NCI-H2081 treated with DMSO at 0.1 percent for 48 hours (cell line): ENCODE results near the gene CCDC116.
"Not testable (repeated sequence)": the region's sequence is repeated elsewhere in the genome, so short reads cannot be mapped to it uniquely, and the experiment has no call there.

Source experiments
- DNase-seq: peaks from one replicate; lab custom pipeline; 2025; lab: John Stamatoyannopoulos, UW

Gene CCDC116

GRCh38 chr22:21609556-21610157, 22.9 kb upstream of the CCDC116 start:
- not testable (repeated sequence) for DNase-seq

DNA sequence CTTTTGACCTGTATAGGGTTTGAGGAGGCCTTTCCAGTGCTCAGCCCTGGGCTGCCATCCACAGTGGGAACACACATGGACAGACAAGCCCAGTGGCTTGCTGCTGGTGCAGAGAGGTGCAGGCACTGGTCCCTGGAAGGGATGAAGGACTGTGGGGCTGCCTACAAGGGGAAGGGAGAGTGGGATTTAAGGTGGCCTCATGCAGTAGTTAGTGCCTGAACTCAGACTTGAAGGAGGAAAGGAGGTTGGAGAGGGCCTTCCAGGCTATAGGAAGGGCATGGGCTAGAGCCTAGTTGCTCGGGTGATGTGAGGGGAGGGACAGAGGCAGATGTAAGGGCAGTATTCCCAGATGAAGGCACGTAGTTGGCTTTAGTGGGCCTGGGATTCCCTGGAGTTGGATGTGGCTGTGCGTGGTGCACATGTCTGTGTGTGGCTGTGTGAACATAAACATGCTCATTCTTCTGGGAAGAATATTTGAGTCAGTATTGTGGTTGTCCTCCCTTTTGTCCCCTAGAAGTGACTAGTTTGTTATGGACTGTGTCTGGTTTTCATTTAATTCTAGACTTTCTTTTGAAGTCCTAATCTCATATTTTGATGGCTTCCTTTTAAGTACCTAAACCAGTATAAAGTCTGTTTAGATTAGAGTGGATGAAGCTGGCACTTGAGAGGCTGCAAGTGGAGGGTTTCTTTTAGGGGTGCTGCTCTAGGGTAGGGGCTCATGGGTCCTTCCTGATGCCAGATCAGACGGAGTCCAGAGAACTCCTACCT, 21.2 kb upstream of the CCDC116 start:
- no peak for DNase-seq

DNA sequence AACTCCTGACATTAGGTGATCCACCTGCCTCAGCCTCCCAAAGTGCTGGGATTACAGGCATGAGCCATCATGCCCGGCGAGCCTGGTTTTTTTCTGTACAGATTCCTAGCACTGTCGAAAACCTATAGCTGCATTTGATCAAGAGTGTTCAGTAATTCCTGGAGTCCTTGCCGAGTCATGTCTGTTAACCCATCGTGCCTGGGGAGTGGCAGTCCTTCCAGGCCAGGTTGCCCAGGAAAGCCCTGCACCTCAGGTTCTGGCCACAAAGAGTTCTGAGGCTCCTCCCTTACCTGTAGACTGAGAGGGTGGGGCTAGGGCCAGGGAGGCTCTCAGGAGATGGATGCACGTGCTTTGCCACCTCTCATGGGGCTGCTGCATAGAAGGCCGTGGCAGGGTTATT, 19.7 kb upstream of the CCDC116 start:
- no peak for DNase-seq

DNA sequence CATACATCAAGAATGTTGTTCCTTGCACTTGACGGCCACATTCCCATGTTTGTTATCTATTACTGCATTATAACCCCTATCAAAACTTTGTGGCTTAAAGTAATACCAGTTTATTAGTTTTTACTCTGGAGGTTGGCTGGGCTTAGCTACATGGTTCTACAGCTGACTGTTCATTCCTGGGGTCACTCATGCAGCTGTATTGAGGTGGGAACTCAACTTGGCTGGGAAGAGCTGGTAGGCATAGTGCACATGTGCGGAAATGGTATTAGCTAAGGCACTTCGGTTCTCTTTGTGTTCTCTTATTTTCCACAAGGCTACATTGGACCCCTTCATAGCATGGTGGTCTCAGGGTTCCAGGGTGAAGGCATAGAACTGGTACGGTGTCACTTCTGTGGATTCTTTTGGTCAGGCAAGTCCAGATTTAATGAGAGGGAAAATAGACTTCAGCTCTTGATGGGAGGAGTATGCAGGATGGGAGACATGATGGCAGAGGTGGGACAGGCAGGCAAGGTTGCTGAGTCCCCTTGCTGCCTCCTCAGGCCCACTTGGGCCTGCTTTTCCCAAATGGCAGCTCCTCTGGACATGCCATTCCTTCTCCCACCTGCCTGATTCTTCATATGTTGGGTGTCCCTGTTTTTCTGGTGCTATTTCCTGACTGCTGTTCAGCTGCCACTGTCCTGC, 18.9 kb upstream of the CCDC116 start:
- DNase-seq, result no peak

- no peak for DNase-seq
Observed at GRCh38 chr22:21615731-21616130, 16.8 kb upstream of the CCDC116 start.

GRCh38 chr22:21617337-21617736, 15.2 kb upstream of the CCDC116 start:
- not testable (repeated sequence) for DNase-seq

- DNase-seq, result no peak
Observed at GRCh38 chr22:21621025-21621424, 11.5 kb upstream of the CCDC116 start.

DNA sequence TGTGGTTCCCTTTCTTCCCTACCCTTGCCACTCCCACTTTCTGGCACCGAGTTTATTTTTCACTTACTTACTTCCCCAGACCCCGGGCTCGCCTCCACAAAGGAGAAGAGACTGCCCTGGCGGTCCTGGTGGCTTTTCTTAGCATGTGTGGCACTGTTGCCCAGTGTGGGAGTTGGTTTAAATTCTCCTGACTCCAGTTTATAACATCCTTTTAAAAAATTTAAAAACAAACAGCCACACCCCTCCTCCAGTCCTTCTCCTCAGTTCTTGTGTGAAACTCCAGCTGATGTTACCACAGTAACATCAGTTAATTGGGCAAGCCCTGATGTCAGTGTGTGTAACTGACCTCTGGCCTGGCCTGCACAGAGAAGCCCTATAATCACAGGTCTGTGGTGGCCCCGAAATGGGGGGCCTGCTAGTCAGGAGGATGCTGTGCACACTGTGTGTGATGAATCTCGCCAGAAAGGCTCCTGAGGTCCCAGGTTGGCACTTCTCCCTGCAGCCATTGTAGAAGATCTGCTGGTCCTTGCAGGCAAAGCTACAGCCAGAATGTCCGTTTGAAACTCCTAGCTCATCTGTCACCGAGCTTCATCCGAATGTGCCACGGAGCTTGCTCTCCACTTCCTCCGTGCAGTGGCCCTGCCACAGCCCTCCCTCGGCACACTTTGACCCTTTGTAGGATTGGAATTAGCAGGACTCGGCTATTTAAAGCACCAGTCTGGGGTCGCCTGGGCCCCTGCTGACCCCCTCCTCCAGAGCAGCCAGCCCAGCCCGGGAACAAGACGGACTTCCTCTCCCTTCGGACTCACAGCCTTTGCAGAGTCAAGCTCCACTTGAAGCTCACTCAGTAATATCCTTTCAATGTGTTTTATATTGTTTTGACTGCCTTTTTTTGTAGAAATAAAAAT, 10.3 kb upstream of the CCDC116 start:
- DNase-seq, result no peak

- no peak for DNase-seq
Observed at GRCh38 chr22:21622919-21623647, 9.5 kb upstream of the CCDC116 start.

DNA sequence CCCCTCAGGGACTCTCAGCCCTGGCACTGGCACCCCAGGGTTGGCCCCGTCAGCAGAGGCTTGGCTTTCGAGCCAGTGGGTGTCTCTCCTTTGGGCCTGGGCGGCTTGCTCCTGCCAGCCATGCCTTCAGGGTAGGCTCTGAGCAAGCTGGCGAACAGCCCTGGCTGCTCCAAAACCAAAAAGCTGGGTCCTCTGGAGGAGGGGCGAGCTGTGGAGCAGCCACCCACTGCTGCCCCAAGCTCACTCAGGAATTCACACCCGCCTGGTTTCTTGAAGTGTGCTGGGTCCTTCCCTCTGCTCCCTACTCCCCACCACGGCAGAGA, 9.0 kb upstream of the CCDC116 start:
- no peak for DNase-seq

GRCh38 chr22:21624120-21624879, 8.3 kb upstream of the CCDC116 start:
- no peak for DNase-seq

GRCh38 chr22:21624880-21625791, 7.4 kb upstream of the CCDC116 start:
- no peak for DNase-seq

GRCh38 chr22:21626073-21626734, 6.4 kb upstream of the CCDC116 start:
- no peak for DNase-seq

GRCh38 chr22:21626735-21627469, 5.7 kb upstream of the CCDC116 start:
- no peak for DNase-seq

- DNase-seq, result no peak
Observed at GRCh38 chr22:21628386-21629254, 3.9 kb upstream of the CCDC116 start.

- DNase-seq, result peak; percentile 54
Observed at GRCh38 chr22:21629255-21630149, 3.1 kb upstream of the CCDC116 start, which contains the start of gene YDJC. Gene YDJC, minus strand, starts transcription at chr22:21630022. Its CDS starts 8 bp downstream, at chr22:21630014.
